Measurements from ENCODE around the gene PRXL2C.
"Not testable (repeated sequence)": the region's sequence is repeated elsewhere in the genome, so short reads cannot be mapped to it uniquely, and the experiment has no call there.

Gene PRXL2C

DNA sequence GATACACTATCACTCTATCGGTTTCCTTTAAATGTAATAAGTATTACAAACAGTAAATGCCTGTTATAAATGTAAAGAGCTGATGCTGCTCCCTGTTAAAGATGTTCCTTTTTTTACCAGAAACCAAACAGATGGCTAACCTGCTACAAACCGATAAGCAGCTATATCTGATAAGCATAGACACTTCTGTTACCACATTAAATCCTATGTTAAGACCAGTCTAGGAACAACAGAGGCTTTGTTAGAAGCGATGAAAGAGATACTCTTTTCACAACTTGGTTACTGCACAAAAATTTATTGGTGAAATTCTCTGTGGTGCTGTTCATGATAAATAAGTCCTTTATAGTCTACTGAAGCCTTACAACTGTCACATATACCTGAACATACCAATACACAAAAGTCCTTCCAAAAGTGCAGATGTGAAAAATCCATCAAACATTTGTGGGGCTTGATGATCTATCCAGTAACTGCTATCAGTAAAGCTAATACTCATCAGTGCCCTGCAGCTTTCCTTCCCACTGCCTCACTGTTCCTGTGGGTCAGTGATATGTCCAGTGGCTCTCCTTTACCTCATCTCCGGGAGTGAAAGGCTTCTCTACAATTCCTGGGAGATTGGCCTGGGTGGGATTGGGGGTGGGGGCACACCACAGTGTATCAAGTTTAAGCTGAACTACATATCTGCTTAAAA lies 25.8 kb upstream of the PRXL2C start:
- H3K4me3 ChIP-seq (replicated peaks; ENCODE audit: low read depth, low read length) = no peak overlapping the region
- TF ChIP-seq, protein P1, sequence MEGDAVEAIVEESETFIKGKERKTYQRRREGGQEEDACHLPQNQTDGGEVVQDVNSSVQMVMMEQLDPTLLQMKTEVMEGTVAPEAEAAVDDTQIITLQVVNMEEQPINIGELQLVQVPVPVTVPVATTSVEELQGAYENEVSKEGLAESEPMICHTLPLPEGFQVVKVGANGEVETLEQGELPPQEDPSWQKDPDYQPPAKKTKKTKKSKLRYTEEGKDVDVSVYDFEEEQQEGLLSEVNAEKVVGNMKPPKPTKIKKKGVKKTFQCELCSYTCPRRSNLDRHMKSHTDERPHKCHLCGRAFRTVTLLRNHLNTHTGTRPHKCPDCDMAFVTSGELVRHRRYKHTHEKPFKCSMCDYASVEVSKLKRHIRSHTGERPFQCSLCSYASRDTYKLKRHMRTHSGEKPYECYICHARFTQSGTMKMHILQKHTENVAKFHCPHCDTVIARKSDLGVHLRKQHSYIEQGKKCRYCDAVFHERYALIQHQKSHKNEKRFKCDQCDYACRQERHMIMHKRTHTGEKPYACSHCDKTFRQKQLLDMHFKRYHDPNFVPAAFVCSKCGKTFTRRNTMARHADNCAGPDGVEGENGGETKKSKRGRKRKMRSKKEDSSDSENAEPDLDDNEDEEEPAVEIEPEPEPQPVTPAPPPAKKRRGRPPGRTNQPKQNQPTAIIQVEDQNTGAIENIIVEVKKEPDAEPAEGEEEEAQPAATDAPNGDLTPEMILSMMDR (IDR thresholded peaks at IDR 0.05; ENCODE audit: low read length, missing control alignments) = no peak
- no peak for DNase-seq (ENCODE audit: low read depth)

DNA sequence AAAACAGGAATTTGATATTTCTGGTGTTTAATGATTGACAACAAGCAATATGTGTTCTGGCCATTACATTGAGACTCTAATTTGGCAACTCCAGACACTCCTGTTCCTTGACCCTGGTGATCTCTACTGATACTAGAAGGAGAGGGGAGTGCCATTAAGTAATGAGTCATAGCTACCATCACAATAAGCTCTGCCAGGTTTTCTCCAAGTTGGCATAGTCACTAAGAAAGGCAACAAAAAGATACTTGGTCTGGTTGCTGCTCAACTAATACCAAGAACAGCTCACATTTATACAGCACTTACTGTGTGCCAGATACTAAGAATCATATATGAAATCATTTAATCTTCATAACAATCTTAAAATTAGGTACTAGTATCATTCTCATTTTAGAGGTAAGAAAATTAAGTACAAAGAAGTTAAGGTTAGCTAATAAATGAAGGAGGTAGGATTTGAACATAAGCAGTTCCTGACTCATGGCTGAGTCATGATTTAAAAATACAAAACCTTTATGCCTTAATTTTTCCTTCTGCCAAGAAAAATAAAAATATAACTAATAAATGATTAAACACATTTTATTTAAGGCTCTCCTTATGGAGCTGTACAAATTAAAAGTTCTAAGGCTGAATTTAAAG lies 19.9 kb upstream of the PRXL2C start:
- TF ChIP-seq, protein P1 (IDR thresholded peaks at IDR 0.05; ENCODE audit: low read length, missing control alignments) = no peak
- peak; percentile 57 for DNase-seq (ENCODE audit: low read depth)
- H3K4me3 ChIP-seq (replicated peaks; ENCODE audit: low read depth, low read length) = no peak overlapping the region

DNA sequence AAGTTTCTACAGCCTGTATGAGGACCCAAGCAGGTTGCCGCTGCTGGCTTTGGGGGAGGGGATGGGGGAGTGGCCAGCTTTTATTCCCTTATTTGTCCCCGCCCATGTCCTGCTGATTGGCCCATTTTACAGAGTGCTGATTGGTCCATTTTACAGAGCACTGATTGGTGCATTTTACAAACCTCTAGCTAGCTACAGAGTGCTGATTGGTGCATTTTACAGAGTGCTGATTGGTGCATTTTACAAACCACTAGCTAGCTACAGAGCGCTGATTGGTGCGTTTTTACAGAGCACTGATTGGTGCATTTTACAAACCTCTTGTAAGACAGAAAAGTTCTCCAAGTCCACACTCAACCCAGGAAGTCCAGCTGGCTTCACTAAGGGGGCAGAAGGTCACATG lies 18.7 kb upstream of the PRXL2C start:
- H3K4me3 ChIP-seq (replicated peaks; ENCODE audit: low read depth, low read length) = not testable (repeated sequence)

DNA sequence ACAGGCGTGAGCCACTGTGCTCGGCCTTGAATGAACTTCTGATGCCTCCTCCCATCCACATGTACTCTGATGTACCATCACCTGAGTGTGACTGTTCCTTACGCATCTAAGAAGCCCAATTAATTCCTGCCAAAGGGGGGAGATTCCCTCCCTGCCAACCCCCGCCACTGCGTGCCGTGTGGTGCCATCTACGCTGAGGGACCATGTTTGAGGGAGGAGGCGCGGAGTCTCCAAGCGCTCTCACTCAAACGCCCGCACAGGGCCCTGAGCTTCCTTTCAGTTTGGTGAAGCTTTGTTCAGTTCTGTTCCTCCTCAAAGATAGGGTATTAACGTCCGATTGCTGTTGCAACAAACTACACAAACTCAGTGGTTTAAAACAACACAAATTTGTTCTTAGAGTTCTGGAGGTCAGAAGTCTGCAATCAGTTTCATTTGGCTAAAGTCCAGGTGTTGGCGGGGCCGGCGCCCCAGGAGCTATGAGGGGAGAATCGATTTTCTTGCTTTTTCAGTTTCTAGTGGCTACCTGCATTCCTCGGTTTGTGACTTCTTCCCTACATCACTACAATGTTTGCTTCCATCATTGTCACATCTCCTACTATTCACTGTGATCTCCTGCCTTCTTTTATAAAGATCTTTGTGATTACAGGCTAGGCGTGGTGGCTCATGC lies 13.9 kb upstream of the PRXL2C start:
- H3K4me3 ChIP-seq (replicated peaks; ENCODE audit: low read depth, low read length) = no peak overlapping the region
- TF ChIP-seq, protein P1 (IDR thresholded peaks at IDR 0.05; ENCODE audit: low read length, missing control alignments) = no peak
- DNase-seq (ENCODE audit: low read depth) = no peak

More for the DNA sequence above, 18.7 kb upstream of the PRXL2C start:
- not testable (repeated sequence) for DNase-seq (ENCODE audit: low read depth)

DNA sequence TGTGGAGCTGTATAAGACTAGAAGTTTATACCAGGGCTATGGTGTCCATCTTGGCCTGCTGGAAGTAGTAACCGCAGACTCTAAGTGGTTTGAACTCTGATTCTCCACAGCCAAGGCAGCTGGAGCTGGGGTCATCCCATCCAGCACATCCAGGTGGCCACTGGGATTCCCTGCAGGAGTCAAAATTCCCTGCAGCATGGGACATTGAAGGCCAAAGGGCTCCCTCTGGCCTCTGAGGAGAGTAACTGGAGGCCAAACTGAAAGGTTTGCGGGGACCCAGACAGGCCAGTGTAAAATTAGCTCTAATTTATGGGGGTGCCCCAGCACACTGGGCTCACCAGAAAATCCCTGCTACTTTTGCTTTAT lies 12.2 kb upstream of the PRXL2C start:
- TF ChIP-seq, protein P1 (IDR thresholded peaks at IDR 0.05; ENCODE audit: low read length, missing control alignments) = no peak
- H3K4me3 ChIP-seq (replicated peaks; ENCODE audit: low read depth, low read length) = no peak overlapping the region
- DNase-seq (ENCODE audit: low read depth) = no peak

DNA sequence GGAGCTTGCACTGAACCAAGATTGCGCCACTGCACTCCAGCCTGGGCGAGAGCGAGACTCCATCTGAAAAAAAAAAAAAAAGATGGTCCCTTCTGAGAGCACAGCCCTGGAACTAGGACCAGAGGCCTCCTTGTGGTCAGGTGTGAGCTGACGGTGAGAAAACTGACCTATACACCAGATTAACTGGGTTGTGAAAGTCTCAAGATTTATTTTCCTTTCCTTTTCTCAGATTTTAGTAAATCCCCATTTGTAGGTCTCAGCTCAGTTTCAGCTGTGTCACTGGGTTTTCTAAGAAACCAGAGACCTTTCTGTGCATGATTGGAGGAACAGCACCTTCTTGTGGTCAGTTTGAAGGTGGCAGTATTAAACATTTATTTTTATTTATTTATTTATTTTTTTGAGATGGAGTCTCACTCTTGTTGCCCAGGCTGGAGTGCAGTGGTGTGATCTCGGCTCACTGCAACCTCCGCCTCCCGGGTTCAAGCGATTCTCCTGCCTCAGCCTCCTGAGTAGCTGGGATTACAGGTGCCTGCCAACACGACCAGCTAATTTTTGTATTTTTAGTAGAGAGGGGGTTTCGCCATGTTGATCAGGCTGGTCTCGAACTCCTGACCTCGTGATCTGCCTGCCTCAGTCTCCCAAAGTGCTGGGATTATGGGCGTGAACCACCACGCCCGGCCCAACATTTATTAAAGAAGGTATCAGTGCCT lies 11.7 kb upstream of the PRXL2C start:
- H3K4me3 ChIP-seq (replicated peaks; ENCODE audit: low read depth, low read length) = not testable (repeated sequence)
- TF ChIP-seq, protein P1 (IDR thresholded peaks at IDR 0.05; ENCODE audit: low read length, missing control alignments) = peak; percentile 67
- DNase-seq (ENCODE audit: low read depth) = peak; percentile 88

DNA sequence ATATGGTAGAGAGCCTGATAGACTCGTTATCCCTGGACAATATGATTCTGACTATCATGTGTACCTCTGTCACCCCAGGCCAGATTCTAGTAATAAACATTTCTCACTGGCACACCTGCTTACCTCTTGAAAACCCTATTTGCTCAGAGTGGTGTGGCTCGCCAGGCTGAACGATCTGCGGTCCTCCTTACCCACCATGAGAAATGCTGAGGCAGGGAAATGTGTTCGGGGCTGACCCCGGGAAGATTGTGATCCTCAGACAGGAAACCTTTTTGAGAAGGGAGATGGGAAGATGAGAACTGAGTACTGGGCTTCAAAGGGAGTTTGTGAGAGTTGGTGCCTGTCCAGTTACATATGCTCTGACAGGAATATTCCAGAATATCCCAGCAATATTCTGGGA lies 10.7 kb upstream of the PRXL2C start:
- TF ChIP-seq, protein P1 (IDR thresholded peaks at IDR 0.05; ENCODE audit: low read length, missing control alignments) = no peak
- H3K4me3 ChIP-seq (replicated peaks; ENCODE audit: low read depth, low read length) = no peak overlapping the region
- DNase-seq (ENCODE audit: low read depth) = no peak

Measured in fibroblast of pulmonary artery (primary cell).